Fibroblast of lung (primary cell): ENCODE data around the gene RPP40.

Experiments used
- EZH2 ChIP-seq: IDR thresholded peaks from 2 replicates; pipeline ENCODE4 v1.5.1; 2012; ENCODE audit warnings: low read length, control low read depth, mild to moderate bottlenecking; ENCODE audit errors: missing control alignments
- TF ChIP-seq, protein P1 (sequence below), 2 donors: IDR thresholded peaks in 1 of 2; conservative IDR thresholded peaks in 1 of 2; 1 replicate in 1 of 2; 2 replicates in 1 of 2; pipeline ENCODE4 v1.5.1; 2011 to 2012; ENCODE audit warnings: low read length in 2 of 2, control low read depth in 1 of 2, inconsistent platforms in 1 of 2, low read depth in 1 of 2, mild to moderate bottlenecking in 1 of 2

DNA sequence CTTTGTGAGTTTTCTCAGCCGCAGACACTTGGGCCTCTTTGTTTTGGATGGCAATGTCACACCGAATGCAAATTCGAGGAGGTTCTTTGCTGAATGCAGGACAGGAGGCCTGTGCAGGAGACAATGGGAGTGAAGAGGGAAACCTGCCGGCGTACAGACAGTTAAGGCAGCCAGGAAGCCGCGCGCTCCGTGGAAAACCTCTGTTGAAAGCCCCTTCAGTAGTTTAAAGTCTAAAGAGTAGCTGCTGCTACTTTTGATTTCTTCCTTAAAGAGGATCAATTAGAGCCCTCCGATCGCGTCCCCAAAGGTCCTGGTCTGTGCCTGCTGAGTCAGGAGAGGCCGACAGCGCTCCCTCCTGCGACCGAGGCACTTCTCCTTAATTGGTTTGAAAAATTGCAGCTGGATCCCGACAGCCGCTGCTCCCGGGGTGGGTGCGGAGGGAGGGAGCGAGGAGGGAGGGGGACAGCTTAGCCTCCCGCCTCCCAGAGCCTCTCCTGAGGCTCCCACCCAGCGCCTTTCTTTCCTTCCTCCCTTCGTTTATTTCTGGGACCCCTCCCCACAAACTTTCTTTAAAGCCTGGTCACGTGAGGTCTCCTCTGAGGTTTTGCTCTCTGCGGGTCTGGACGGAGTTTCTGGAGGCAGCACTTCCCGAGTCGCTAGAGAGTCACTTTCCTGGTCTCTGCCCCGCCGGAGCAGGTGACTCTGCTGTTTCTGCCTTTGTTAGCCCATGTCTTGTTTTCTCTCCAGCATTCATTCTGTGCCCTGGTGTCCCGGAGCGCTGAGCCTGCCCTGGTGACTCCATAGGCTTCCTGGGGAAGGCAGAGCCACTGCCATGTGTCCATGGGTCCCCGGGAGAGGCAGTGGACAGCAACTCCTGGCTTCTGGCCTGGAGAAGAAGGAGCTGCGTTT lies 22.3 kb upstream of the RPP40 start:
- TF ChIP-seq, protein P1, sequence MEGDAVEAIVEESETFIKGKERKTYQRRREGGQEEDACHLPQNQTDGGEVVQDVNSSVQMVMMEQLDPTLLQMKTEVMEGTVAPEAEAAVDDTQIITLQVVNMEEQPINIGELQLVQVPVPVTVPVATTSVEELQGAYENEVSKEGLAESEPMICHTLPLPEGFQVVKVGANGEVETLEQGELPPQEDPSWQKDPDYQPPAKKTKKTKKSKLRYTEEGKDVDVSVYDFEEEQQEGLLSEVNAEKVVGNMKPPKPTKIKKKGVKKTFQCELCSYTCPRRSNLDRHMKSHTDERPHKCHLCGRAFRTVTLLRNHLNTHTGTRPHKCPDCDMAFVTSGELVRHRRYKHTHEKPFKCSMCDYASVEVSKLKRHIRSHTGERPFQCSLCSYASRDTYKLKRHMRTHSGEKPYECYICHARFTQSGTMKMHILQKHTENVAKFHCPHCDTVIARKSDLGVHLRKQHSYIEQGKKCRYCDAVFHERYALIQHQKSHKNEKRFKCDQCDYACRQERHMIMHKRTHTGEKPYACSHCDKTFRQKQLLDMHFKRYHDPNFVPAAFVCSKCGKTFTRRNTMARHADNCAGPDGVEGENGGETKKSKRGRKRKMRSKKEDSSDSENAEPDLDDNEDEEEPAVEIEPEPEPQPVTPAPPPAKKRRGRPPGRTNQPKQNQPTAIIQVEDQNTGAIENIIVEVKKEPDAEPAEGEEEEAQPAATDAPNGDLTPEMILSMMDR (conservative IDR thresholded peaks at IDR 0.05 in 1 of 2, IDR thresholded peaks at IDR 0.05 in 1 of 2; ENCODE audit: low read depth in 1 of 2, low read length in 2 of 2): peak in 1 of 2 donors; percentile 22
- TF ChIP-seq EZH2: no peak
